ENCODE data around the gene TBXAS1. TPM values are rescaled to one million over a fixed set of nuclear protein-coding genes. Genes with fewer than 3 reads are reported as not detected.

Gene TBXAS1
- total RNA-seq, 1 donor from 2014 or later = not detected

DNA sequence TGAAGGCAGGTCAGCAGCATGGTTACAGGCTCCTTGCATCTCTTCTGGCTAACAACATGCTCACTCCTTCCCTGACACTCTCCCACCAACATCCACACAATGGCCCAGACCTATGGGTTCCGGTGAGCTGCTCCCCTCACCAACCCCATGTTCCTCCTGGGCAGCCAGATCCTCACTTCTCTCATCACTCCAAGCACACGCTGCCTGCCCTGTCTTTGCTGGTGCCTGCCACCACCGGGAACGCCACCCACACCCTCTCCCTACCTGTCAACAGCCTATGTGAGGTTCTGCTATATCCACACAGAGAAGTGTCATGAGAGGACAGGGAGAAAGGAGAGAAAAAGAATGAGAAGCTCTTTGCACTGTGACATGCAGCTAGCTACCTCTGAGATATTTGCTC, 219.1 kb downstream of the TBXAS1 start:
- H3K4me1 Mint-ChIP-seq (ENCODE audit: low read depth, unreplicated experiment) = no peaks in the 10 kb centered on the region
- TF ChIP-seq, protein P1, sequence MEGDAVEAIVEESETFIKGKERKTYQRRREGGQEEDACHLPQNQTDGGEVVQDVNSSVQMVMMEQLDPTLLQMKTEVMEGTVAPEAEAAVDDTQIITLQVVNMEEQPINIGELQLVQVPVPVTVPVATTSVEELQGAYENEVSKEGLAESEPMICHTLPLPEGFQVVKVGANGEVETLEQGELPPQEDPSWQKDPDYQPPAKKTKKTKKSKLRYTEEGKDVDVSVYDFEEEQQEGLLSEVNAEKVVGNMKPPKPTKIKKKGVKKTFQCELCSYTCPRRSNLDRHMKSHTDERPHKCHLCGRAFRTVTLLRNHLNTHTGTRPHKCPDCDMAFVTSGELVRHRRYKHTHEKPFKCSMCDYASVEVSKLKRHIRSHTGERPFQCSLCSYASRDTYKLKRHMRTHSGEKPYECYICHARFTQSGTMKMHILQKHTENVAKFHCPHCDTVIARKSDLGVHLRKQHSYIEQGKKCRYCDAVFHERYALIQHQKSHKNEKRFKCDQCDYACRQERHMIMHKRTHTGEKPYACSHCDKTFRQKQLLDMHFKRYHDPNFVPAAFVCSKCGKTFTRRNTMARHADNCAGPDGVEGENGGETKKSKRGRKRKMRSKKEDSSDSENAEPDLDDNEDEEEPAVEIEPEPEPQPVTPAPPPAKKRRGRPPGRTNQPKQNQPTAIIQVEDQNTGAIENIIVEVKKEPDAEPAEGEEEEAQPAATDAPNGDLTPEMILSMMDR (IDR thresholded peaks at IDR 0.05; ENCODE audit: partially characterized antibody, unreplicated experiment) = no peak
- H3K9me3 Mint-ChIP-seq (ENCODE audit: unreplicated experiment) = no peaks in the 10 kb centered on the region
- no peak overlapping the region for H3K27ac Mint-ChIP-seq (ENCODE audit: unreplicated experiment)
- H3K27me3 Mint-ChIP-seq (ENCODE audit: unreplicated experiment) = peaks cover 2% of the 10 kb centered on the region
- no peak for DNase-seq
- no peak overlapping the region for H3K4me3 Mint-ChIP-seq (ENCODE audit: unreplicated experiment)
- no peaks in the 10 kb centered on the region for H3K36me3 Mint-ChIP-seq (ENCODE audit: unreplicated experiment)

DNA sequence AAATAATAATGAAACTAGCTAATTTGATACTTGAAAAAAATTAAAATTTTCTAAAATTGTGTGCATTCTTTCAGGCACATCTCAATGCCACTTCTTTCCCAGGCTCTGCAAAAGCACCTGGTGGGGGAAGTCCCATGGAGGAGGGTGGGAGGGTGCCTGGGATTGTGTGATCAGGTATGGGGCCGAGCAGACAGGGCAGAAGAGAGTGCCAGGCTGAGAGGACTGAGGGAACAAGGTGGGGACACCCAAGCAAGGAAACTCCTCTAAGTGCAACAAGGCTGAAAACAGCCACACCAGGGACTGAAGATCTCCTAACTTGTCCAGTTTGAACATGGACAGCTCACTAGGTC, 219.9 kb downstream of the TBXAS1 start:
- Mint-ChIP-seq H3K27ac (ENCODE audit: unreplicated experiment) (no peak overlapping the region), H3K27me3 (ENCODE audit: unreplicated experiment) (peaks cover 2% of the 10 kb centered on the region), H3K4me1 (ENCODE audit: low read depth, unreplicated experiment) (no peaks in the 10 kb centered on the region), H3K36me3 (ENCODE audit: unreplicated experiment) (no peaks in the 10 kb centered on the region), H3K4me3 (ENCODE audit: unreplicated experiment) (no peak overlapping the region), H3K9me3 (ENCODE audit: unreplicated experiment) (no peaks in the 10 kb centered on the region)
- TF ChIP-seq, protein P1 (IDR thresholded peaks at IDR 0.05; ENCODE audit: partially characterized antibody, unreplicated experiment) = no peak
- DNase-seq = no peak

DNA sequence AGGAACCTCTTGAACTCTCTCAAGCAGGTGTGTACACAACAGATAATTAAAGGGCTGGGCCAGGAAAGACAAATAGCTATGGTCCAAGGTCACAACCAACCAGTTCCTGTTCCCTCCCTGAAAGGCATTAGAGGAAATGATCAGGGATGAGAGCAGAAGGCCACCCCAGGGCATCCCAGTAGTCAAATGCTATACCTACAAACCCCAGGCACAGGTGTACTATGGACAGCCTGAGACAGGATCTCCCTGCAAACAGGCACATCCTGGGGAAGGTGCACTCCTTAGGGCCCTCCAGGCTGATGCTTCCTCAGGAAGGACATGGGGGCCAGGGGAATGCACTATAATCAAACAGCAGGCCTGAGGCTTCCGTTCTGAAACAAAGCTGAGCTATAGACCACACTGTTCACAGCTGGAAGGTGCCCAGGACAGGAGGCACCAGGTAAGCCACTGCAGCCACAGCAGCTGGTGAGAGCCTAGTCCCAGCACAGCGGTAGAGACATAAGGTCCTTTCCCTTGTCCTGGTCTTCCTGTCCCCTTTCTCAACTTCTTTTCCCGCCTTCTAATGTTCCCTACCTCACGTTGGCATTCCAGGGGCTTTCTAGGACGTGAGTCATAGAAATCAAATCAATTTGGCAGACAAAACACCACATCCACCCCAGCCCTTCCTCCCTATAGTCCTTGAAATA, 220.4 kb downstream of the TBXAS1 start:
- no peaks in the 10 kb centered on the region for H3K4me1 Mint-ChIP-seq (ENCODE audit: low read depth, unreplicated experiment)
- peaks cover 2% of the 10 kb centered on the region for H3K27me3 Mint-ChIP-seq (ENCODE audit: unreplicated experiment)
- H3K36me3 Mint-ChIP-seq (ENCODE audit: unreplicated experiment) = no peaks in the 10 kb centered on the region
- H3K27ac Mint-ChIP-seq (ENCODE audit: unreplicated experiment) = no peak overlapping the region
- TF ChIP-seq, protein P1 (IDR thresholded peaks at IDR 0.05; ENCODE audit: partially characterized antibody, unreplicated experiment) = no peak
- DNase-seq = no peak
- H3K9me3 Mint-ChIP-seq (ENCODE audit: unreplicated experiment) = no peaks in the 10 kb centered on the region
- H3K4me3 Mint-ChIP-seq (ENCODE audit: unreplicated experiment) = no peak overlapping the region

DNA sequence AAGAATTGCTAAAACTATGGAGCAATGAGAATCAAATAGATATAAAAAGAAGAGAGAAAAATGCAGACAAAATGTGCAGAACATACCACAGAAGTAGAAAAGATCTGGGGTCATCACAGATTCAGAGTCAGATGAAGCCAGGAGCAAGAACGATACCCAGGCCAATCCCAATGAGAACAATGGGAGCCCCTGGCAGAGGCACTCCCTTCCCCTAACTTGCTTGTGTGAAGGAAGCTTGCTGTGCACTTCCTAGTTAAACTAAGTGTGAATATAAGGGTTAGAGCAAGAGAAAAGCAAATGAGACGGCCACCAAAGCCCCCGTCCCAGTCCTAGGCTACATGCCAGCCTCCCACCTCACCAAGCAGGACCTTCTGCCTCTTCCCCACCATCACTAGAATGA, 221.0 kb downstream of the TBXAS1 start:
- H3K27ac Mint-ChIP-seq (ENCODE audit: unreplicated experiment) = no peak overlapping the region
- H3K4me3 Mint-ChIP-seq (ENCODE audit: unreplicated experiment) = no peak overlapping the region

DNA sequence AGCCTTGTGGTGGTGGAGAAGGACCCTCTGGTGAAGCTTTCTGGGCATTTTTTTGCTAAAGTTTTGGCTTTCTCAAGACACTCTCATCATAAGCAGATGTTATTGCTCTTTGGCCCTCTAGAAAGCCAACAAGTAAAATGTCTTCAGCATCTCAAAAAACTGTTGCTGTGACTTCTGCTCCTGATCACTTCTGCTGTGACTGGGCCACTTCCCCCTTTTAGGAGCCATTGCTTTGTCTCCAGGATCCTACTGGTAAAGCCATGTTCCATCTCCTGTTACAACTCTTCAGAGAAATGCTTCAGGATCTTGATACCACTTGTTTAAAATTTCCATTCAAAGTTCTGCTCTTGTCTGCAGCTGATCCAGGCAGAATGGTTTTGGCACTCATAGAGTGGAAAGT, 222.8 kb downstream of the TBXAS1 start:
- H3K27ac Mint-ChIP-seq (ENCODE audit: unreplicated experiment) = no peak overlapping the region
- no peaks in the 10 kb centered on the region for H3K4me1 Mint-ChIP-seq (ENCODE audit: low read depth, unreplicated experiment)
- peaks cover 2% of the 10 kb centered on the region for H3K27me3 Mint-ChIP-seq (ENCODE audit: unreplicated experiment)
- TF ChIP-seq, protein P1 (IDR thresholded peaks at IDR 0.05; ENCODE audit: partially characterized antibody, unreplicated experiment) = no peak
- DNase-seq = no peak
- no peak overlapping the region for H3K4me3 Mint-ChIP-seq (ENCODE audit: unreplicated experiment)
- H3K36me3 Mint-ChIP-seq (ENCODE audit: unreplicated experiment) = no peaks in the 10 kb centered on the region
- H3K9me3 Mint-ChIP-seq (ENCODE audit: unreplicated experiment) = no peaks in the 10 kb centered on the region

More for the DNA sequence above, 221.0 kb downstream of the TBXAS1 start:
- H3K27me3 Mint-ChIP-seq (ENCODE audit: unreplicated experiment) = peaks cover 2% of the 10 kb centered on the region
- no peaks in the 10 kb centered on the region for H3K4me1 Mint-ChIP-seq (ENCODE audit: low read depth, unreplicated experiment)
- DNase-seq = no peak
- H3K9me3 Mint-ChIP-seq (ENCODE audit: unreplicated experiment) = no peaks in the 10 kb centered on the region
- TF ChIP-seq, protein P1 (IDR thresholded peaks at IDR 0.05; ENCODE audit: partially characterized antibody, unreplicated experiment) = no peak
- no peaks in the 10 kb centered on the region for H3K36me3 Mint-ChIP-seq (ENCODE audit: unreplicated experiment)

Measured in glutamatergic neuron (in vitro differentiated cells).